Measurements from ENCODE around the gene TPRN.

Gene TPRN

DNA sequence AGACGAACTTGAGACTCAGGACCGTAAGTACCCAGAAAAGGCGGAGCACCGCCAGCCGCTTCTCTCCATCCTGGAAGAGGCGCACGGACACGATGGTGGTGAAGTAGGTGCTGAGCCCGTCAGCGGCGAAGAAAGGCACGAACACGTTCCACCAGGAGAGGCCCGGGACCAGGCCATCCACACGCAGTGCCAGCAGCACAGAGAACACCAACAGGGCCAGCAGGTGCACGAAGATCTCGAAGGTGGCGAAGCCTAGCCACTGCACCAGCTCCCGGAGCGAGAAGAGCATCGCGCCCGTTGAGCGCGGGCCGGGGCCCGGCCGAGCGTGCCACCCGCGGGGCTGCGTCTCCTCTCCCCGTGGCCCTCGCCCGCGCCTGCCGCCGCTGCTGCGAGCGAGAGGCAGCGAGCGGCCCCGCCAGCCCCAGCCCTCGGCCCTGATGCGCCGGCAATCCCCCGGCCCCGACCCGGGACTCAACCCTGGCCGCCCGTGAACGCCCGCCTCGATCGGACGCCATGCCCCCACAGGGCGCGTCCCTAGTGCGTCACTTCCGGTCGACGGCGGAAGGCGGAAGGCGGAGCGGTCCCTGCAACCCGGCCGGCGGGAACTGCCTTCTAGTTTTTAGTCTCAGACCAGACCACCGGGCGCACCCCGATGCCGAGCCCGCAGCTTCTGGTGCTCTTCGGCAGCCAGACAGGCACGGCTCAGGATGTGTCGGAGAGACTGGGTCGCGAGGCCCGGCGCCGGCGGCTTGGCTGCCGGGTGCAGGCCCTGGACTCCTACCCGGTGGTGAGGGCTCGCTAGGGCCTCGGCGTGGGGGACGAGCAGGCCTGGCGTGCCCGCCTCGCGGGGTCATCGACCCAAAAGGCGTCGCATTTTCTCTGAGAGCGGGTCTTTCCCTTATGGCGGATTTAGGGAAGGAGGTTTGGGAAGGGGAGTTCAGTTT, 4.9 kb upstream of the TPRN start, which contains the start of the genes NDOR1 and TMEM203:
Gene NDOR1, plus strand, starts transcription at position 575 of the 944 bp plus-strand sequence. Its CDS starts 78 bp downstream, at position 653.
Gene TMEM203, minus strand, starts transcription at position 523 of the 944 bp plus-strand sequence. Its CDS starts 234 bp downstream, at position 289.
- peak; percentile 95 for DNase-seq

DNA sequence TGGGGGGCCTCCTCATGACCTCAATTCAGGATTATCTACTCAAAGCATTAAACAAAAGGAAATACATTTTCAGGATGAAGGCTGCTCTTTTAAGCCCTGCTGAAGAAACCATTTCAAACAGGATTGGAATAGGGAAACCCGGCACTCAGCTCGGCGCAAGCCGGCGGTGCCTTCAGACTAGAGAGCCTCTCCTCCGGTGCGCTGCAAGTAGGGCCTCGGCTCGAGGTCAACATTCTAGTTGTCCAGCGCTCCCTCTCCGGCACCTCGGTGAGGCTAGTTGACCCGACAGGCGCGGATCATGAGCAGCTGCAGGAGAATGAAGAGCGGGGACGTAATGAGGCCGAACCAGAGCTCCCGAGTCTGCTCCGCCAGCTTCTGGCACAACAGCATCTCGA, 4.2 kb upstream of the TPRN start:
- no peak for DNase-seq

DNA sequence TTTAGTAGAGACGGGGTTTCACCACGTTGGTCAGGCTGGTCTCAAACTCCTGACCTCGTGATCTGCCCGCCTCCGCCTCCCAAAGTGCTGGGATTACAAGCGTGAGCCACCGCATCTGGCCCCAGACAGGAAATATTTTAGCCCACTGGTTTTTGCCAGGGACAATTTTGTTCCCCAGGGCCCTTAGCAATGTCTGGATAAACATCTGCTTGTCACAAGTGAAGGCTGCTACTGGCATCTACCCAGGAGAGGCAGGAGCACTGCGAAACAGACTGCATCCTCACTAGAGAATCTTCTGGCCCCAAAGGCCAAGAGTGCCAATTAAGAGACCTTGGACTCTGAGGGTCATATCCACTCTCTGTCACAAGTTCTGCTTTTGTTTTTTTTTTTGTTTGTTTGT, 2.4 kb upstream of the TPRN start:
- DNase-seq, result no peak

GRCh38 chr9:137201205-137201868, 796 bp upstream of the TPRN start:
- no peak for DNase-seq

DNA sequence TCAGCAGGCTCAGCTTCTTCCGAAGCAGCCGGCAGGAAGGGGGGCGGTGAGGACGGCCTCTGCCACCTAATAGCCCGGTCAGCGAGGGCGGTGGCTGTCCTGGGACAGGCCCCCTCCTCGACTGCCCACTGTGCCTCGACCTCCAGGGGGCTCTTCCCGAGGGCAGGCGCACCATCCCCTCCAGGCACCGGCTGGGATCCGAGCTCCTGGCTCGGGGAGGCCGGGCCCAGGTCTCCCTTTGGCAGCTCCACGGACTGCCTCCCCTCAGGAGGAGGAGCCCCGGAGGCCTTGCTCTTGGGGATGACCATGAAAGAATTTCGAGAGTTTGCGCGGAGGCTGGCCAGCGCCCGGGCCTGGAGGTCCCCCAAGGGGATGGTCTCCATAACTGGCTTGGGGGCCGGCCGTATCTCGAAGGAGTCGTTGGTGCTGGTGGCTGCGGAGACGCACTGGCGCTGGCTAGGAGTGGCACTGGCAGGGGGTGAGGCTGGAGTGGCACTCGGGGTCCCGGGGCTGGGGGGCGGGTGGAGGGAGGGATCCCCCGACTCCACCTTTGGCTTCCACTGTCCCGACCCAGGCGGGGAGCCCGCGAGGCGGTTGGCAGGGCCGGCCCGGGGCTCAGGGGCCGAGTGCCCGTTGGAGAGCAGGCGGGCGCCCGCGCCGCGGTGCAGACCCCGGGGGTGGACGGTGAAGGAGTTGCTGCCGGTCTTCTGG, 975 bp downstream of the TPRN start:
- DNase-seq, result no peak

- no peak for DNase-seq
These were observed 1.6 kb downstream of the TPRN start for GRCh38 chr9:137198902-137199283.

GRCh38 chr9:137198051-137198901, 2.3 kb downstream of the TPRN start:
- no peak for DNase-seq

GRCh38 chr9:137195525-137196220, 4.9 kb downstream of the TPRN start:
- no peak for DNase-seq

DNA sequence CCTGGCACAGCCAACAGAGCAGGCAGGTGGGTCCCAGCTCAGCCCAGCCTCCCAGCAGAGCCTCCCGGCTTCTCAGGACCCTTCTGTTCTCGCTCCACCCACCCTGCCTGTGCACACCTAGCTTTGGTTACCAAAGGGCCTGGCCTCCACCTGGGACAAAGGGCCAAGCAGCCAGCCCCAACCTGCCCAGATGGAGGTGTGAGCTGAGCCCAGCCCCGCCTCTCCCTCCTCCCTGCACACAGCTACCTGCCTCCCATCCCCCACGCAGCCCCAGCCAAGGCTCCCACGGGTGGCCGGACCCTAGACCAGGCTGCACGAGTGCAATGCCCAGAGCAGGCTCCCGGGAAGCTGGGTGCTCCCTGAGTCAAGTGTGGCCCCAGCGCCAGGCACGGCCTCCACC, 5.6 kb downstream of the TPRN start:
- no peak for DNase-seq

DNA sequence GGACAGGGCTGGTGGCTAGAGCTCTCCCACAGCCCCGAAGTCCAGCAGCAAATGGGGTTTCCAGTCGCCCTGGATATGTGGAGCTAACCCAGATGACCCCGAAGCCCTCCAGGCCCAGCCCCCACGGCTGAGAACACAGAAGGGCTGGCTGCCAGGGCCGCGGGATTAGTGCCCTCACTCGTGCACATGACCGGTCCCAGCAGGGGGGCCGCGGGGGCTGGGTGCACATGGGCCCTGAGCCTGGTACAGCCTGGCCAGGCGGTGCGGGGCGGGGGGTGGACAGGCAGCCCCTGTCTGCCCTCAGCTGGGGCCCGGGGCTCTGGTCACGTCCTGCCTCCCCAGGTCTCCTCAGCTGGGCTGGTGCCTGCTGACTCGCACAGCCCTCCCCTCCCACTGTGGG, 6.2 kb downstream of the TPRN start:
- no peak for DNase-seq

DNA sequence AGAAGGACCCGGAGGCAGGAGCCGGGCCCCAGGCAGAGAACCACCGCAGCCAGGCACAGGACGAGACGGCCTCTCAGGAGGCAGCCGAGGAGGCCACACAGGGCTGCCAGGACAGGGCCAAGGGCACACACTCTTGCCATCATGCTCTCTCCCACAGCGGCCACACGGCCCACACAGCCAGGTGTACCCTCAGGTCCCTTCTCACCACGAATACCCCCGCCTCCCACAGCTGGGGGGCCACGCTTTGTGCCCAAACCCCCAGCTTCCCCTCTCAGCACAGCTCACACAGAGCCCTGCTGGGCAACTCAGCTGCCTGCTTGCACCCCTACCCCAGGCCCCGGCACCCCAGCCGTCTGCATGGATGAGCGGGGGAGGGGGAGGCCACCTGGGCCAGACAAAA, 6.8 kb downstream of the TPRN start:
- DNase-seq, result no peak

- DNase-seq, result no peak
These were observed 7.7 kb downstream of the TPRN start for GRCh38 chr9:137192859-137193258.

GRCh38 chr9:137192448-137192780, 8.1 kb downstream of the TPRN start:
- DNase-seq, result no peak

DNA sequence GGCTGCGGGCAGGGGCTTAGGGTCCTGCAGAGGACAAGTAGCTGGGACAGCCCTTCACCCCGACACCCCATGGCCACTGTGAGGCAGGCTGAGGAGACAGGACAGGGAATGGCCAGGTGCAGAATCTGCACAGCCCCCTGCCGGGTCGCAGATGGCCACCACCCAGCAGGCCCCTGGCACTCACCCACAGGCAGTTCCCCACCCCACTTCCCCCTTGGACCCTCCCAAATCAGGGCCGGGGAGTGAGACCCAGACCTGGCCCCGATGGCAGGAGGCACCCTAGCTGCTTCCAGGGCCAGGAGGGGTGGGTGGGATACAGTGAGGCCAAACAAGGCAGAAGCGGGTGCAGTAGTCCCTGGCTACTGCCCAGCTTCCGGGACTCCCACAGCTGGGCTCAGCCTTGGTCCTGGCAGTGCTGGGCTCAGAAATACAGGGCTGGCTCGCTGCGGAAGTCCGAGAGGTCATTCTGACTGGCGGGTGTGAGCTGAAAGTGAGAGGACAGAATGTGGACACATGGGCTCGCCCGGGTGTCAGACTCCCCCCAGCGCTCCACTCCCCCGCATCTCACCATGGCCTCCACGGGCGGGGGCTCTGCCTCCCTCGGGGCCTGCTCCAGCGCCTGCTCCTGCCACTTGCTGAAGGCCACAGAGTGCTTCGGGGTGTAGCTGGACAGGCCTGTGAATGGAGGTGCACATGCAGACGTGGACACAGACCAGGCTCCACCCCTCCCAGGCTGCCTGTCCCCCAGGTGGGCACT, 8.7 kb downstream of the TPRN start:
- no peak for DNase-seq

- no peak for DNase-seq
These were observed 9.3 kb downstream of the TPRN start for GRCh38 chr9:137191245-137191644.

DNA sequence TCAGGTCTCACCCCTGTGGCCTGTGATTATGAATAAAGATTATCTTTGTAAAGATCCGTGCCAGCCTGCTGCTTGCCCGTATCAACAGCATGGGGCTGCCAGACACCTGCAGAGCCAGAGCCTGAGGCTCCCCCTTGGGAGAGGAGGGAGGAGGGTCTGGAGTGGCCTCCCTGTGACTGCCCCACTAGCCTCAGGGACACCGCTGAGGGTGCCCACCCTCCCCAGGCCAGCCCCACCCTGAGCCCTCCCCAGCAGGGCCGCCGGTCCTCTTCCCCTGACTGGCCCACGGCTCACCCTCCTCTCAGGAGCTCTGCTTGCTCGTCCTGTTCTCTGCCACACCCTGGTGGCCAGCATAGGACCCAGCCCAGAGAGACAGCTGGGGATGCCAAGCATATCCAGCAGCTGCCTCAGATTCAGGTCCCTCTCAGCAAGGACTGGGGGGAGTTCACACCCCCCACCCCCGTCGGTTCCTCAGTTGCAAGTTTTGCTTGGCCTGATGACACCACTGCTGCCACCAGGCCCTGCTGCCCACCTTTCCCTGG, 10.2 kb downstream of the TPRN start:
- no peak for DNase-seq

- no peak for DNase-seq
These were observed 10.9 kb downstream of the TPRN start for GRCh38 chr9:137189297-137190295.

GRCh38 chr9:137188490-137189296, 11.8 kb downstream of the TPRN start, which contains the start of the genes ANAPC2 and SSNA1:
ANAPC2 (minus strand) TSS chr9:137188560; CDS start chr9:137188532, 28 bp downstream.
SSNA1 (plus strand) TSS chr9:137188676; CDS start chr9:137188727, 51 bp downstream.
- peak; percentile 92 for DNase-seq
